ENCODE measurements around the gene BOLA3.

The BOLA3 gene

DNA sequence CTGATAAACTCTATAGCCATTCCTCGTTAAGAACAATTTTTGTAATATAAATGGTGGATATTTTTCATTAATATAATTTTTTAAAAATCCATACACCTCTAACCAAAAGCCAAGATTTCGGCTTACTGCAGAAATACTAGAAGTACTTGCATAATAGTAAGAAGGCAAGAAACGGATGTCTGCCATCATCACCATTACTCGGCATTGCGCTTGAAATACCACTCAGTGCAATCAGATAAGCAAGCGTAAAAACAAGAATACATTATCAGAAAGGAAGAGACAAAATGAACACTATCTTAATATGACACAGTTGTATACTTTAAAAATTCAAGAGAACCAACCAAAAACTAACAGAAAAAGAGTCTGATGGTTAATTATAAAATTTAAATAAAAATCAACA lies 15.2 kb upstream of the BOLA3 start:
- in situ Hi-C loops (cut with HindIII; ENCODE audit: low pct_ligation_motif_present, low sequenced_read_pairs): no loop called here
- DNase-seq: no peak
- H3K36me3 ChIP-seq (replicated peaks): peaks cover 64% of the 10 kb centered on the region

GRCh38 chr2:74155830-74156229 lies 8.1 kb upstream of the BOLA3 start:
- in situ Hi-C loops (cut with HindIII; ENCODE audit: low pct_ligation_motif_present, low sequenced_read_pairs): no loop called here
- no peak overlapping the region for H3K27ac ChIP-seq
- H3K27me3 ChIP-seq (replicated peaks): no peaks in the 10 kb centered on the region
- H3K4me3 ChIP-seq (ENCODE audit: low read depth, low read length): no peak overlapping the region
- H3K36me3 ChIP-seq (replicated peaks): peaks cover 44% of the 10 kb centered on the region
- TF ChIP-seq, protein P1, sequence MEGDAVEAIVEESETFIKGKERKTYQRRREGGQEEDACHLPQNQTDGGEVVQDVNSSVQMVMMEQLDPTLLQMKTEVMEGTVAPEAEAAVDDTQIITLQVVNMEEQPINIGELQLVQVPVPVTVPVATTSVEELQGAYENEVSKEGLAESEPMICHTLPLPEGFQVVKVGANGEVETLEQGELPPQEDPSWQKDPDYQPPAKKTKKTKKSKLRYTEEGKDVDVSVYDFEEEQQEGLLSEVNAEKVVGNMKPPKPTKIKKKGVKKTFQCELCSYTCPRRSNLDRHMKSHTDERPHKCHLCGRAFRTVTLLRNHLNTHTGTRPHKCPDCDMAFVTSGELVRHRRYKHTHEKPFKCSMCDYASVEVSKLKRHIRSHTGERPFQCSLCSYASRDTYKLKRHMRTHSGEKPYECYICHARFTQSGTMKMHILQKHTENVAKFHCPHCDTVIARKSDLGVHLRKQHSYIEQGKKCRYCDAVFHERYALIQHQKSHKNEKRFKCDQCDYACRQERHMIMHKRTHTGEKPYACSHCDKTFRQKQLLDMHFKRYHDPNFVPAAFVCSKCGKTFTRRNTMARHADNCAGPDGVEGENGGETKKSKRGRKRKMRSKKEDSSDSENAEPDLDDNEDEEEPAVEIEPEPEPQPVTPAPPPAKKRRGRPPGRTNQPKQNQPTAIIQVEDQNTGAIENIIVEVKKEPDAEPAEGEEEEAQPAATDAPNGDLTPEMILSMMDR (IDR thresholded peaks at IDR 0.05; ENCODE audit: low read depth, low read length, missing control alignments): no peak
- DNase-seq: no peak

More for the DNA sequence above, 15.2 kb upstream of the BOLA3 start:
- TF ChIP-seq, protein P1 (IDR thresholded peaks at IDR 0.05; ENCODE audit: low read depth, low read length, missing control alignments): no peak
- H3K27ac ChIP-seq: no peak overlapping the region
- no peaks in the 10 kb centered on the region for H3K27me3 ChIP-seq (replicated peaks)
- H3K4me3 ChIP-seq (ENCODE audit: low read depth, low read length): no peak overlapping the region

DNA sequence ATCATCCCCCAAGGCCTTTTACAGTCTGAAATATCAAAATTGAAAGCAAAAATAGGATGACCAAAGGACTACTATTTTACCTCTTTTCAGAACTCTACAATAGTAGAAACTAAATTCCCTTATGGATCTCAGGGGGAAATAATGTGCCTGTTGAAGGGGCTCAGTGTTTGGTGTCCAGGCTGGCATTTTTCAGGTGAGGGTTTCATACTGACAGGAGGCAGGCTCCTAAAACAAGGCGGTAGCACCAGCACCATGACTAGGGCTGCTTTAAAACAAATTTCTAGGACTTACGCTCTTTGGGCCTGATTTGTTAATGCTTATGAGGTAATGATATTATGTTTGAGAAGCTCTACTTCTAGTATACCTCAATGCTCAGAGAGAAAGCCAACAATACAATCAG lies 5.2 kb upstream of the BOLA3 start:
- DNase-seq: no peak
- in situ Hi-C loops (cut with HindIII; ENCODE audit: low pct_ligation_motif_present, low sequenced_read_pairs): no loop called here
- H3K4me3 ChIP-seq (ENCODE audit: low read depth, low read length): no peak overlapping the region
- no peak overlapping the region for H3K27ac ChIP-seq
- H3K27me3 ChIP-seq (replicated peaks): no peaks in the 10 kb centered on the region
- TF ChIP-seq, protein P1 (IDR thresholded peaks at IDR 0.05; ENCODE audit: low read depth, low read length, missing control alignments): no peak
- H3K36me3 ChIP-seq (replicated peaks): peaks cover 21% of the 10 kb centered on the region

GRCh38 chr2:74149570-74150319 lies 2.0 kb upstream of the BOLA3 start:
- DNase-seq: no peak
- in situ Hi-C loops (cut with HindIII; ENCODE audit: low pct_ligation_motif_present, low sequenced_read_pairs): no loop called here
- TF ChIP-seq, protein P1 (IDR thresholded peaks at IDR 0.05; ENCODE audit: low read depth, low read length, missing control alignments): no peak
- Histone ChIP-seq H3K27ac (no peak overlapping the region), H3K4me3 (ENCODE audit: low read depth, low read length) (no peak overlapping the region), H3K36me3 (replicated peaks) (peaks cover 9% of the 10 kb centered on the region), H3K27me3 (replicated peaks) (no peaks in the 10 kb centered on the region)

DNA sequence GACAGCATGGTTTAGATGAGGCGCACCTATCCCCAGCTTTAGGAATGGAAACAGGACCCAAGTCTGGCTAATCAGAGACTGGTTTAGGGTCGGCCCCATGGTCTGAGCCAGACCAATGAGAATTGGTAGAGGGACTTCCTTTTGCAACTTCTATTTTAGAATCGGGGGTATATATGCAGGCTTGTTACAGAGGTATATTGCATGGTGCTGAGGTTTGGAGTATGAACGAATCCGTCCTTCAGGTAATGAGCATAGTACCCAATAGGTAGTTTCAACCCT lies 1.5 kb upstream of the BOLA3 start:
- in situ Hi-C loops (cut with HindIII; ENCODE audit: low pct_ligation_motif_present, low sequenced_read_pairs): no loop called here
- no peak overlapping the region for H3K27ac ChIP-seq
- no peak overlapping the region for H3K4me3 ChIP-seq (ENCODE audit: low read depth, low read length)
- H3K36me3 ChIP-seq (replicated peaks): peaks cover 7% of the 10 kb centered on the region
- DNase-seq: no peak
- TF ChIP-seq, protein P1 (IDR thresholded peaks at IDR 0.05; ENCODE audit: low read depth, low read length, missing control alignments): no peak
- H3K27me3 ChIP-seq (replicated peaks): no peaks in the 10 kb centered on the region

Data from brain microvascular endothelial cell (primary cell).